Upper lobe of left lung (tissue), 6 donors: ENCODE measurements around the gene ADNP2. TPM values are rescaled to one million over a fixed set of nuclear protein-coding genes. Genes with fewer than 3 reads are reported as not detected.

Experiments
- ATAC-seq, 2 donors: fragments of 200-7000 bp; cut with Tn5 transposase; one replicate each; pipeline ENCODE4 v1.9.1; 2022; ENCODE audit warnings: mild to moderate bottlenecking in 2 of 2, moderate library complexity in 2 of 2; ENCODE audit not compliant: low FRiP score in 2 of 2
- DNase-seq, 2 donors: peaks; one replicate each; pipeline ENCODE4 v3.0.0-alpha.2; 2019 to 2020
- H3K27ac ChIP-seq, 4 donors: fragments of 200-600 bp; sonication (generic); one replicate each; pipeline ENCODE4 v1.5.1; 2016 to 2019
- H3K27me3 ChIP-seq, 4 donors: fragments of 200-600 bp; sonication (generic); one replicate each; pipeline ENCODE4 v1.5.1; 2017 to 2019
- H3K36me3 ChIP-seq, 4 donors: fragments of 200-600 bp; sonication (generic); one replicate each; pipeline ENCODE4 v1.5.1; 2016 to 2019
- H3K4me1 ChIP-seq, 4 donors: fragments of 200-600 bp; sonication (generic); one replicate each; pipeline ENCODE4 v1.5.1; 2018 to 2019
- H3K4me3 ChIP-seq, 4 donors: fragments of 200-600 bp; sonication (generic); one replicate each; pipeline ENCODE4 v1.5.1; 2017 to 2019; ENCODE audit warnings: mild to moderate bottlenecking in 2 of 4, moderate library complexity in 1 of 4
- H3K9me3 ChIP-seq, 4 donors: fragments of 200-600 bp; sonication (generic); one replicate each; pipeline ENCODE4 v1.5.1; 2018 to 2019
- EP300 ChIP-seq, 4 donors: sonication (generic); formaldehyde crosslinking; IDR thresholded peaks; one replicate each; pipeline ENCODE4 v1.5.1; 2017; ENCODE audit warnings: antibody characterized with exemption in 4 of 4, control low read depth in 2 of 4
- POLR2A ChIP-seq, 4 donors: fragments of 450-650 bp; IDR thresholded peaks; one replicate each; pipeline ENCODE4 v1.5.1; 2016 to 2017; ENCODE audit warnings: antibody characterized with exemption in 4 of 4, mild to moderate bottlenecking in 2 of 4
- POLR2AphosphoS5 ChIP-seq, 2 donors: sonication (generic); formaldehyde crosslinking; IDR thresholded peaks; one replicate each; pipeline ENCODE4 v1.5.1; 2017; ENCODE audit warnings: antibody characterized with exemption in 2 of 2
- WGBS, 2 donors: methylation state at CpG; one replicate each; pipeline ENCODE4 v1.1.5; 2017 to 2018; 5-methylcytosine and 5-hydroxymethylcytosine counted together
- total RNA-seq, 6 donors: library from RNA; depleted of rRNA in 4 of 6; stranded (reverse); fragments of >200 nt in 4 of 6; gene quantifications; one replicate each; pipeline versions ENCODE4 v1.1.0 to v1.2.1, GENCODE V29; 2016 to 2021
- TF ChIP-seq, protein P1 (sequence below), 6 experiments: fragments of 450-650 bp in 4 of 6; fragments of 200-600 bp in 2 of 6; sonication (generic) in 2 of 6; IDR thresholded peaks; one replicate each; pipeline ENCODE4 v1.5.1; 2016 to 2019; ENCODE audit warnings: antibody characterized with exemption in 6 of 6
- donor health status: DM: no; HTN: no; CAD: no; lungs with moderate emphysema.
- donor health status: DM: no; HTN: yes; CAD: no; lungs with severe emphysema.

ADNP2 gene
- total RNA-seq, 6 donors from 2014 or later = 12.4 to 26.6 (median 16.1) TPM

DNA sequence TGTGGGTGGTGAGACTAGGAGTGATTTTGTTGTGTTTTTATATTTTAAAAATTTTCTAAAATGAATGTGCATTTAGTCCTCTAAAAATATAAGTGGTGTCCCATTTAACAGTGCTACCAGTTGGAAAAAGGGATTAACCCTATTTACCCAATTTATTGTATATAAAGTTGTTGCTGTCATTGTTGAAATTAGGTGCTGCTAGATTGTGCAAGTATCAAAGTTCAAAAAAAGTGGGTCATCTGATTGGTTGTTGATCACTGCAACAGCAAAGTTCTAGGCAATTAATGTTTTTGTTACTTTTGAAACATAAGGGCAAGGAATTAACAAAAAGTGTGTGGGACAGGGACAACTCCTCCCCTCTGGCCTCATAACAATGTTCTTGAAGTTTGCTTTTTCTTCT lies 40.6 kb downstream of the ADNP2 start:
- DNase-seq (no peak), ATAC-seq (no peak)
- Histone ChIP-seq H3K27ac (no peak overlapping the region), H3K36me3 (no peaks in the 10 kb centered on the region), H3K4me1 (peaks cover 3 to 20% (median 9%) of the 10 kb centered on the region in 4 donors), H3K4me3 (no peak overlapping the region), H3K9me3 (no peaks in the 10 kb centered on the region), H3K27me3 (peaks cover 0 to 3% (median 0%) of the 10 kb centered on the region in 4 donors)
- TF ChIP-seq POLR2A (IDR thresholded peaks at IDR 0.05) (no peak), EP300 (IDR thresholded peaks at IDR 0.05) (no peak), POLR2AphosphoS5 (IDR thresholded peaks at IDR 0.05) (no peak)
- TF ChIP-seq, protein P1, sequence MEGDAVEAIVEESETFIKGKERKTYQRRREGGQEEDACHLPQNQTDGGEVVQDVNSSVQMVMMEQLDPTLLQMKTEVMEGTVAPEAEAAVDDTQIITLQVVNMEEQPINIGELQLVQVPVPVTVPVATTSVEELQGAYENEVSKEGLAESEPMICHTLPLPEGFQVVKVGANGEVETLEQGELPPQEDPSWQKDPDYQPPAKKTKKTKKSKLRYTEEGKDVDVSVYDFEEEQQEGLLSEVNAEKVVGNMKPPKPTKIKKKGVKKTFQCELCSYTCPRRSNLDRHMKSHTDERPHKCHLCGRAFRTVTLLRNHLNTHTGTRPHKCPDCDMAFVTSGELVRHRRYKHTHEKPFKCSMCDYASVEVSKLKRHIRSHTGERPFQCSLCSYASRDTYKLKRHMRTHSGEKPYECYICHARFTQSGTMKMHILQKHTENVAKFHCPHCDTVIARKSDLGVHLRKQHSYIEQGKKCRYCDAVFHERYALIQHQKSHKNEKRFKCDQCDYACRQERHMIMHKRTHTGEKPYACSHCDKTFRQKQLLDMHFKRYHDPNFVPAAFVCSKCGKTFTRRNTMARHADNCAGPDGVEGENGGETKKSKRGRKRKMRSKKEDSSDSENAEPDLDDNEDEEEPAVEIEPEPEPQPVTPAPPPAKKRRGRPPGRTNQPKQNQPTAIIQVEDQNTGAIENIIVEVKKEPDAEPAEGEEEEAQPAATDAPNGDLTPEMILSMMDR (IDR thresholded peaks at IDR 0.05) = no peak

DNA sequence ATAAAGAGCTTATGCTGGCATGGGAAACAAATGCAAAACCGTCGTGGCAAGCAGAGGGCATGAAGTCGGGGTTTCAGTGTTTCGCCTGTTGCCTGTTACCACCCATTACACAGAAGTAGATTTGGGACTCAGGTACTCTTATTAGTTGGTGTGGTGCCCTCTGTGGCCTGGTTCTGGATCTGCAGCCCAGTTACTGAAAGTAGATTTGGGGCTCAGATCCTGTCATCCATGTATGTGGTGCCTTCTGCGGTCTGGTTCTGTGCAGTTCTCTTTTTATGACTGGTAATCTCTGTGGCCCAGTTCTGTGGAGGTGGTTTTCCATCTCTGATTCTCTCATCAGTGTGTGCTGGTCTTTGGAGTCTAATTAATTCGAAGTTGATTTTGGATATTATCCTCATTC lies 45.2 kb downstream of the ADNP2 start:
- H3K4me1 ChIP-seq = no peaks in the 10 kb centered on the region
- no peaks in the 10 kb centered on the region for H3K9me3 ChIP-seq
- ATAC-seq (no peak), DNase-seq (no peak)
- no peaks in the 10 kb centered on the region for H3K36me3 ChIP-seq
- no peak overlapping the region for H3K27ac ChIP-seq
- TF ChIP-seq, protein P1 (IDR thresholded peaks at IDR 0.05) = peak in 2 of 6 experiments; percentile 22 to 26
- no peak for TF ChIP-seq EP300 (IDR thresholded peaks at IDR 0.05)
- no peak overlapping the region for H3K4me3 ChIP-seq
- 67 to 81% methylated on average over 6 of the region's 6 CpGs for WGBS, 2 donors
- H3K27me3 ChIP-seq = no peaks in the 10 kb centered on the region

DNA sequence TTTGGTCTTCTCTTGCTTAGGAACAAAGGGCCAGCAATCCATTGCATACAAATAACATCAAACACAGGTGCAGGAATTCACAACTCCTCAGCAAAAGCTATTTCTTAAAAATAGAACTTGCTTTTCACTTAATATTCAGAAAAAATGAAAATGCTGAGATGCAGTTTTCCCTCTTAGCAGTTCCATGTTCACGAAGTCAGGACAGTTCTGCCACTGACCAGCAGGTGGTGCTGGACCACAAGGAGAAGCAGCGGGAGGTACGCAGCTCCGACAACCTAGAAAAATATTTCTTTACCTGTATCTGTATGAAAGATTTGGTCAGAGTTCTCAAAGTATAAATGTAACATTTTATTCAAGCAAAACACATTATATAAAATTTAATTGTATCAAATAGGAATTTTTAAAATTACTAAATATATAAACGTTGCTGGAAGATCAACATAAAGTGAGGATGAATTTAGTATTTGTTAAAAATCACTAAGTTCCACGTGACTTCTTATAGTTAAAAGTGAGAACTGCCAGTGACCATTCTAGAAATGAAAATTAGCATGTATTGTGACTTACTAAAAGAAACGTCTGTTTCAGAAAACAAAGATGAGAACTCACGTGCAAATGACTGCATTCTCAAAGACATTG lies 48.8 kb downstream of the ADNP2 start:
- 39 to 43% methylated on average over 8 of the region's 8 CpGs for whole genome bisulfite sequencing, 2 donors
- Histone ChIP-seq H3K4me1 (peaks cover 0 to 9% (median 2%) of the 10 kb centered on the region in 4 donors), H3K27me3 (peaks cover 0 to 3% (median 0%) of the 10 kb centered on the region in 4 donors), H3K36me3 (no peaks in the 10 kb centered on the region), H3K9me3 (no peaks in the 10 kb centered on the region), H3K27ac (no peak overlapping the region), H3K4me3 (no peak overlapping the region)
- TF ChIP-seq POLR2A (IDR thresholded peaks at IDR 0.05) (no peak), POLR2AphosphoS5 (IDR thresholded peaks at IDR 0.05) (no peak), EP300 (IDR thresholded peaks at IDR 0.05) (no peak)
- TF ChIP-seq, protein P1 (IDR thresholded peaks at IDR 0.05) = peak; percentile 63 to 97 (median 75)
- DNase-seq (peak in 1 of 2 donors; percentile 68), ATAC-seq (peak; percentile 71 to 75)

DNA sequence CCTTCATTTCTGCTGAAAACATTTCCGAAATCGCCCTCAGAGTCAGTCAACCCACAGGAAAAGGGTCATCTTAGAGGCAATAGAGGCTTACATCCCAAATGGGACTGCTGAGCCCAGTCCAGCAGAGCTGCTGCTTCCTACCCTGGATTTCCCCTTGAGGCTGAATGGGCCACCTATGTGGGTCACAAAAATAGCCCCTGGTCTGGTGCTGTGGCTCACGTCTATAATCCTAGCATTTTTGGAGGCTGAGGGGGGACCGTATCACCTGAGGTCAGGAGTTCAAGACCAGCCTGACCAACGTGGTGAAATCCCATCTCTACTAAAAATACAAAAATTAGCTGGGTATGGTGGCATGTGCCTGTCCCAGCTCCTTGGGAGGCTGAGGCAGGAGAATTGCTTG lies 49.3 kb downstream of the ADNP2 start:
- H3K27ac ChIP-seq = no peak overlapping the region
- no peaks in the 10 kb centered on the region for H3K9me3 ChIP-seq
- H3K4me3 ChIP-seq = no peak overlapping the region
- H3K27me3 ChIP-seq = peaks cover 0 to 3% (median 0%) of the 10 kb centered on the region in 4 donors
- ATAC-seq (no peak), DNase-seq (no peak)
- WGBS, 2 donors = 59 to 73% methylated on average over 2 to 5 of the region's 5 CpGs
- TF ChIP-seq POLR2A (IDR thresholded peaks at IDR 0.05) (no peak), POLR2AphosphoS5 (IDR thresholded peaks at IDR 0.05) (no peak), EP300 (IDR thresholded peaks at IDR 0.05) (no peak)
- TF ChIP-seq, protein P1 (IDR thresholded peaks at IDR 0.05) = no peak
- no peaks in the 10 kb centered on the region for H3K36me3 ChIP-seq
- H3K4me1 ChIP-seq = peaks cover 0 to 9% (median 2%) of the 10 kb centered on the region in 4 donors
